Measurements from ENCODE around the gene KCND2.
"Not testable (repeated sequence)": the region's sequence is repeated elsewhere in the genome, so short reads cannot be mapped to it uniquely, and the experiment has no call there.

The KCND2 gene

DNA sequence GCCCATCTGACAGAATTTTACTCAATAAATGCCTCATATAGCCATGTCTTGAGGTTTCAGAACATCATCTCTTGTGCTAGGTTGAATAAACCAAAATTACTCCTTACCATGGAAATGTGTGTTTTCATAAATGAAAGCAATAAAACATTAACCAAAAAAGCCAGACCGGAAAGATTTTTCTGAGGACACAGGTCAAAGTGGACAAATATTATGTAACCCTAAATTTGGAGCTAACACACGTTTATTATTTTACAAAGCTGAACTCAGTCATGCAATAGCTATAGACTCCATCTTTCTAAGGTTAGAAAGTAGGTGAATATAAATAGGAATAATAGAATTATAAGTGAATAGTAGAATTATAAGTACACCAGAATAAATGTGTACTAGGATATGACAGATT lies 315.9 kb downstream of the KCND2 start:
- no peak for DNase-seq

DNA sequence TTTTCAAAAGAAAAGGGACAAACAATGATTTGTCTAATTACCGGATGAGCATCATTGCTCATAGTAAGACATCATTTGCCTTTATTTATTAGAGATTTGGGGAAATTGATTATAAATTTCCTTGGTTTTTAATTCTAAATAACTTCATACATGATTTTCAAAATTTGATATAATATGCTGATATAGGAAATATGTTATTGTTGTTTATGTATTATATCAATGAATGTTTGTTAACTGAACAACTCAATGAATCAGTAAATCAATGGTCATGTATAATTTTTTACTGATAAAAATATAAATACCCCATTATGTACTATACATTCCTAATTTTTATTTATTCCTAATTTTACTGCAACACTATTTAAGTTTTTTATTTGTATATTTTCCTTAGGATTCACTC lies 327.6 kb downstream of the KCND2 start:
- no peak for DNase-seq

DNA sequence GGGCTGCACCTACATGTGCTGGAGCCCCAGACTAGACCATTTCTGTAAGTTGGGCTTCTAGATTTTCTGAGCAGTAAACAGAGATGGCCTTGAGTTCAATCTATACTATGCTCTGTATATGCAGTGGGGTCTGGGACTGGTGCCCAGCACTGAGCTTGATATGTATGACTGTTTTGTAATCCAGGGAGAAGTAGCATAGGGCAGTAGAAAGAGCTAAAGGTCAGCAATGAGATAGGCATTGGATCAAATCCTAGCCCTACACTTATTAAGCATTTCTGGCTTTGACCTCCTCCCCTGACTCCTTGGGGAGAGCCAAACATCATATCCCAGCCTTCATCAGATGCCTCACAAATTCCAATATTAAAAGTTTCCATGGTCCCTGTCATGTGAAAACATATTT lies 330.4 kb downstream of the KCND2 start:
- no peak for DNase-seq

DNA sequence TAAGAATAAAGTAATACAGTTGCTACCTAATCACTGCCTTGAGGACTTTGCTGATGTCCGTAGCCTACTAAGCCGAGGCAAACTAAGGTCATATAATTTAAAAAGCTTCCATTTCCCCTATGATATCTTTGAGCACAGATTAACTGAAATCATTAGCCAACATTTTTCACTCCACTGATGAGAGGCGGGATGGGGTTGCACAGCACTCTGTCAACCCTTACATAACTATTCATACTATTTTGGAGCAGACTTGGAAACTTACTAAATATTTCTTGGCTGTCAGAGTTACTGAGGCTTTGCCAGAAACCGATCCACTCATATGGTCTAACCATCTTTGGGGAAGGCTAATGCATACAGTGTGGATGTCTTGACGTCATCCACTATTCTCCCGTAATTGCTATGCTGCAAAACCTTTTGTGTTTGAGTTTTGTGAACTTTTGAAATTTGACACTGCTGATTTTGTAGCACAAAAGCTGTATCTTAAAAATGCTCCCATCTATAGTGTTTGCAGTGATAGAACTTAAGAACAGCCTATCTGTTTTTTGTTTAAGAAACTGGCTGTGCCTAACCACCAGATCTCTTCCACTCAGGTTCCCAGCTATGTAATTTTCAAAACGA lies 336.3 kb downstream of the KCND2 start:
- no peak for DNase-seq

DNA sequence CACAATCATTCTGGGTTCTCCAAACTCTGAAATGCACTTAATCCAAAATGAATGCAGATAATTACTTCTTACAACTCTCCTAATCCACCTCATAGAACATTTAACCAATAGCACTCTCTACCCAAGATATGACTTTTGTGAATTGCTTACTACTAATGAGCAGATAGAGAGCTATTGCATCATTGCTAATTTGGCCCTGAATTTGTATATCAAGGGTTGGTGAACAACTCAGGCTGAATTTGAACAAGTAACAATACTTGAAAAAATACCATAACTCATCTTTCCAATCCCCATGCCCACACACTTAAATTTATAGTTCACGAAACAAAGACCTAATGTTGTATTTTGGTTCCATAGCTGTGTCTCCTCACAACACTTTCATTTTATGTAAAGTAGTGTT lies 339.0 kb downstream of the KCND2 start:
- no peak for DNase-seq

DNA sequence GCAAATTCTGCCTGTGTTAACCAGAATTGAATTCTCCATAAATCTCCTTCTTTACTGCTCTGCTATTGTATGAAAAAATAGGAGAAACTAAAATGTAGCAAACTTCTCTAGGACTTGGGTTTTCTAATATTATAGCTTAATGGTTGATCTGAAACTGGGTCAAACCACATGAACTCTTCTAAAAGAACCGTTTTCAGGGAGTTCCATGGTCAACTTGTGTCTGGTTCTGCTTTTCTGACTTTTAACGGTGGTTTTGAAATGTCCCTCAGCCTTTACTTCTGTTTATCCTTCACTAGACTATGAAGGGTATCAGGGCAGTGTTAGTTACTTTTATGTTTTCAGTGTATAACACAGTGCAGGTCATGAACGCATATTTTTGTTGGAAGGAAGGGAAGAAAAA lies 342.7 kb downstream of the KCND2 start:
- DNase-seq = no peak

DNA sequence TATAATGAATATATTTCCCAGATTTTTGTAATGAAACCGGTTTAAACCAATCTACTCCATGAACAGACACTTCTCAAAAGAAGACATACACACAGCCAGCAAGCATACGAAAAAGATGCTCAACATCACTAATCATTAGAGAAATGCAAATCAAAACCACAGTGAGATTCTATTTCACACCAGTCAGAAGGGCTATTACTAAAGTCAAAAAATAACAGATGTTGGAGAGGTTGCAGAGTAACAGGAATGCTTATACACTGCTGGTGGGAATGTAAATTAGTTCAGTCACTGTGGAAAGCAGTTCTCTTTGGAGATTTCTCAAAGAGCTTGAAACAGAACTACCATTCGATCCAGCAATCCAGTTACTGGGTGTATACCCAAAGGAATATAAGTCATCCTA lies 344.3 kb downstream of the KCND2 start:
- no peak for DNase-seq

DNA sequence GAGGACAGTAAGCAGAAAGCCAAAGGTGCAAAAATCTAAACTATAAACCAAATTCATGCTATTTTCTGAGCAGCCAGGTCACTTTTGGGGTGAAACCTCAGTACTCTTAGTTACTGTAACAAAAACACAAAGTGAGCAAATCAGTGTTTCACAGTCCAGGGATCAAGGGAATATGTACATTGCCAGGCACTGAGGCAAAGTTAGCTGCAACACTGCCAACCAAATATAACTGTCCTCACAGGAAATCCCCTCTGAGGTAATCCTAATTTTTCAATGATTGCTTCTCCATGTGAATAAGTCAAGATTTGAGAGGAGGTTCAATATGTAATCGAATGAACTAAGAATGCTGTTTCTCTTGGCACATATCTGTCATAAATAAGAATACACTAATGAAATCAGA lies 355.3 kb downstream of the KCND2 start:
- no peak for DNase-seq

DNA sequence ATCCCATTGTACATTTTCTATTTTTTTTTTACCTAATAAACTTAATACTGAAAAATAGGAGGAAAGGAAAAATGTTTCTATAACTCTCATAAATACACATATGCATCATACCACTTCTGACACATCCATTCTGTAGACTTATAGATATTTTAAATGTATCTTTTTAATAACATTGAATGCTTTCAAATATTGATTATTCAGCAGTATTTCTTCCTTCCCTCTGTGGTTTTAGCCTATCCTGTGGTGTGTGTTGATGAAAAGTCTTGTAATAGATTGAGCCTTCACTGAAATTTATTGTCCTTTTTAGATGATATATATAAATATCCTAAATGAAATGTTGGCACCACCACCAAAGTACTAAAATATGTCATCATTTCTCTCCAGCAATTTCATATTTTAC lies 366.9 kb downstream of the KCND2 start:
- no peak for DNase-seq

DNA sequence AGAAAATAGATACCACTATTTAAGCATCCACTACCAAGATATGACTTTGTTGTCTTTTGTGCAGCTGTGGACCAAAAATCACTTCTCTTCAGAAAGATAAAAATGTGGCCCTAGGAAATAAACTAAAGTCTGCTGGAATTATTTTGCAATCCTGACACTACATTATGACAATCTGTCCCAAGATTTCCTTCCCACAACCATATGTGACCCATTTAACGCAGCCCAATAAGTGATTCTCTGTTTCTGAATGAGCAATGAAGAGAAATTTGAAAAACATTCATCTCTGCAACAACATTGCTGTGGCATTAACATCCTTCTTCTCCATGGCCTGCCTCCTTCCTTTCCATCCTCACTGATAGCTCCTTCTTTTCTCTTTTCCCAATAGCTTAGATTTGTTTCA lies 373.0 kb downstream of the KCND2 start:
- DNase-seq = no peak

DNA sequence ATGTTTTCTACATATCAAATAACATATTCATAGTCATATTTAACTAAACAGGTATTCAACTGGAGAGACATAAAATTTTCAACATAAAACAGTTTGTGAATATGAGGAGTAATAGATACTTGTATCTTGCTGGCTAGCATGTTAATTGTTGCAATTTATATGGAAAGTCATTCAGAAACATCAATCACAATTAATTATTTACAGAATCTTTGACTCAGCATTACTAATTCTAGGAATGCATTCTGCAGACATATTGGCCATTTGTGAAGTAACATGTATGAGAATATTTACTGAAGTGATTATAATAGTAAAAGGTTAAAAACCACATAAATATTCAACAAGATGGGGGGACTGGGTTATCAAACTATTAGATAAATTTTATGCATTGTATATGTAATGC lies 381.3 kb downstream of the KCND2 start:
- DNase-seq = no peak

DNA sequence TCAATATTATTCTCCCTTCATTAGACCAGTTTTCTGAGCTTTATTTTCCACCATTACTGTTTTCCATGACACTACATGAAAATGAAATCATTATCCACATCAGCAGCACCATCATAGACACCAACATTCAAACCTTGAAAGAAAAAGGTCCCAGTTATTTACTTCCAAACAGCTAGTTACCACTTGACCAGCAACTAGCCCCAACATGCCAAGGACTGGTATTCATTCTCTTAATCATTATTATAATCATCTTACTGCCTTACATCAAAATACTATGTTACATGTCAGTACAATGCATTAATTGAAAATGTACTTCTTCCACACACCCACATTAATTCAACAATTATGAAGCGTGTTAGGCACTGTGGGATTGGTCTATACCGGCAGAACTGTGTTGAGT lies 385.5 kb downstream of the KCND2 start:
- no peak for DNase-seq

DNA sequence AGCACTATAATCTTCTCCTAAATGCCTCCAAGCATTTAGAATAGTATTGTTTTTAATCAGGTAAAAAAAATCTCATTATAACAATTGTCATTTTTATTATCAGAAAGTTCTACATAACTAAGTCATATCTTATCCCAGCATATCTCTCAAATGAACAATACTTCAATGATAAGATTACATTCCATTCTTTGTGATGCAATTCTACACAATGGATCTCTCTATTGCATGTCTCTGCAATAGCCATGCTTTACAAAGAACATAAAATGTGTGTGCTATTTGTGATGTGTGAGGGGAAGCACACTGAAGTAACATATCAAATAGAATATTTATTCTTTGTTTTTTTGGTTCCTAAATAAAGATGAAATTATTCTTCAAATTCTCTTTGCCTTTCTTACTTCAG lies 389.3 kb downstream of the KCND2 start:
- no peak for DNase-seq

DNA sequence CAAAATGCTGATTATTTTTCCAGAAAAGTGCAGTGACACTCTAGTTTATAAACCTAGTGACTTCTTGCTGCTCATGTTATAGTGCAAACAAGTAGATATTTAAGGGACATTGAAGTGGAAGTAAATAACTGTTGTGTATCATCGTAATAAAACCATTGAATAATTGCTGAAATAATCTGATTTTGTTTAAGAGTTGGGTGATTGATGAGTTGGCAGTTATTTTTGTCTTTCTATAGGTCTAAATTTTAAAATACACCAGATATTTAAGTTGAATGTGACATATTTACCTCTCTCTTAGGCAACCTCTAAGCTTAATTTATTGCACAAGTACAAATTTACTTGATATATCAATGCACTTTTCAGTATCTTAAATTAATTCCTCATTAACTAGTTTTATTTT lies 392.1 kb downstream of the KCND2 start:
- DNase-seq = no peak

DNA sequence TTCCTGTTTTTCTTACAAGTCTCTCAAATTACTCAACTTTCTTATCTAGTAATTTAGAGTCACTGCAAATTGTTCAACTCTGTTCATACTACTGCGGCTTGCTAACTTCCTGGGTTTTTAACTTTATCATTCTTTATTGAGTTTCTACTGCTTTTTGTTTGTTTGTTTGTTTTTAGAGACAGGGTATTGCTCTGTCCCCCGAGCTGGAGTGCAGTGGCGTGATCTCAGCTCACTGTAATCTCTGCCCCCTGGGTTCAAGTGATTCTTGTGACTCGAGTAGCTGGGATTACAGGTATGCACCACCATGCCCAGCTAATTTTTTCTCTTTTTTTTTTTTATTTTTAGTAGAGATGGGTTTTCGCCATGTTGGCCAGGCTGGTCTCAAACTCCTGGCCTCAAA lies 402.1 kb downstream of the KCND2 start:
- DNase-seq = no peak

DNA sequence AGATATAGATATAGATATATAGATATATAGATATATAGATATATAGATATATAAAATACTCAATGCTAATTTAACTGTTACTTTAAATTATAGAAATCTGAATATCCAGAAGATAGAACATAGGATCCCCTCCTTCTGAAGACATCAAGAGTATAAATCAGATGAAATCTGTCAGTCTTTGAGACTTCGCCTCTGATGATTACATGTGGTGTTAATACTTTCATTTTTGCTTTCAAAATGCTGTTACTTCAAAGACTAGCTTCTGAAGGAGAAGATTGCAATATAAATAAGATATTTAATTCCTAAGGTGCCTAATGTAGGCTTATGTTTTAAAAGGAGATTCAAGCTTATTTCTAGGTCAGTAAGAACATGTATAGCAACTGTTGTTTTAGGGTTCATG lies 404.6 kb downstream of the KCND2 start:
- no peak for DNase-seq

DNA sequence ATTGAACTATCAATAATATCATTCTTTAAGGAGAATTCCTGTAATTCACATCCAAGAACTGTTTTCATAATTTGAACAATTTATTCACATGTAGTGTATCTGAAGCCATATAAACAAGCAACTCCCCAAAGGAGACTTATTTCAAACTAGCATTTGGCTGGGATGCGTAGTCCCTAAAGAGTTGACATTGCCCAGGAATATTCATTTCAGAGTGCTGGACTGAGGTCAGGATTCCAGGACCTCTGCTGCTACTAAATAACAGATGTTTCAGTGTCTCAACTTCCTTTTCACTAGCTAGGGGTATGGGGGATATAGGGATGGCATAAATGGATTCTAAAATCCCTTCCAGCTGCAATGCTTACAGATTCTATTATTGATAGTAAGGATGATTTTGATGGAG lies 408.0 kb downstream of the KCND2 start:
- DNase-seq = no peak

DNA sequence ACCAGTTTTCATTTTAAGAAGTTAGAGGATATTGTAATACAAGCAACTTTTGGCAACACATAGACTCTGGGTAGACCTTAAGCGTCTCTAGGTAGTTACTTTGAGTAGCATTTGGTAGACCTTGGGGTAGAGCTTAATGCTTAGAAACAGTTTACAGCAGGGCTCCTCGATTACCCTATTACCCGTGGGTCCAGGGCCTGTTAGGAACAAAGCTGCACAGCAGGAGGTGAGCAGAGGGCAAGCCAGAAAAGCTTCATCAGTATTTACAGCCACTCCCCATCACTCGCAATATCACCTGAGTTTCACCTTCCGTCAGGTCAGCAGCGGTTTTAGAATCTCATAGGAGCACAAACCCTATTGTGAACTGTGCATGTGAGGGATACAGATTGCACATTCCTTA lies 411.5 kb downstream of the KCND2 start:
- no peak for DNase-seq

DNA sequence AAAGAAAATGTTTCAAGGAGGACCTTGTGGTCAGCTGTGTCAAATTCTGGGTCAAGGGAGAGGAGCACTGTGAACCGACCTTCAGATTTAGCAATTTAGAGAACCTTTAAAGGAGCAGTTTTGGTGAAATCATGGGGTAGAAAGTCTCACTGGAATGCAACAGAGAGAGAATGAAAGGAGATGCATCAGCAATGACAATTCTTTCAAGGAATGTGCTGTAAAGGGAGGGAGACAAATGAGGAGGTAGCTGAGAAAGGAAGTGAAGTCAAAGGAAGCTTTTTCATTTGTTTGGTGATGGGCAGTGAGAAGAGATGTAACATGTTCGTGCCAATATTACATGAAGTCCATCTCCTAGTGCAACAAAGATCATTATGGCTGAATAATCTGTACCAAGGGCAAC lies 418.9 kb downstream of the KCND2 start:
- DNase-seq = no peak

DNA sequence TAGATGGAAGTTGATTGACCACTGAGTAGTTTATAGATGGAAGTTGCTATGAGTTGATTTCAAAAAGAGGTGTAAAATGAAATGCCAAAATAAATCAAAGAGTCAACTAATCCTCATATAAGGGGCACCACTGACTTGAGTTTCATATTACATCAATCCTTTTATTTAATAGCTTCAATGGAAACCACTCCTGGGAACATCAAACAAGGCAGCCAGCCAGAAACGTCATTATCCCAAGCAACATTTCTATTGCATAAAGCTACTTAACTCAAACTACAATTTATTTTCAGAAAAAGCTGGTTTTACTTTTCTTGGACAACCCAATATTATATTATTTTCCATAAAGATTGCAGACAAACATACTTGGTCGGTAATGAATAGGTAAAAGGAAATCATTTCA lies 422.9 kb downstream of the KCND2 start:
- DNase-seq = peak; percentile 50

DNA sequence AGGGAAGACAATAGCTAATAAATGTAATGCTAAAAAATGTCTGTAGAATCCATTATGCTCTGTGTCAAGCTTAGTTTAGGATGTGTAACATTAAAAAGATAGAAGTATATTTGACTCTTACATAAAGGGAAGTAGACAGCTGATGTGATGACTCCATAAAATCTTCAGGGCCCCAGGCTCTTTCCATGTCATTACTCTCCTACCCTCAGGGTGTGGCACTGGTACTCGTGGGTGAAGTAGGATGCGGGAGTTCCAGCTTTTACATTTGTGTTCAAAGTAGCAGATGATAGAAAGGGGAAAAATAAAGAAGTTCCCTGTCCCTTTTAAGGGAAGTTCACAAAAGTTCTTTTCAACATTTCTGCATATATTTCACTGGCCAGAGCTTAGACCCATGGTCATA lies 427.8 kb downstream of the KCND2 start:
- no peak for DNase-seq

DNA sequence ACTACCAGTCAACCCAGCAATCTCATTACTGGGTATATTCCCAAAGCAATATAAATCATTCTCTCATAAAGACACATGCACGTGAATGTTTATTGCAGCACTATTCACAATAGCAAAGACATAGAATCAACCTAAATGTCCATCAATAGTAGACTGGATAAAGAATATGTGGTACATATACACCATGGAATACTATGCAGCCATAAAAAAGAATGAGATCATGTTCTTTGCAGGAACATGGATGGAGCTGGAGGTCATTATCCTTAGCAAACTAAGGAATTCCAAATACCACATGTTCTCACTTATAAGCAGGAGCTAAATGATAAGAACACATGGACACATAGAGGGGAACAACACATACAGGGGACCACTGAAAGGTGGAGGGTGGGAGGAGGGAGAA lies 429.4 kb downstream of the KCND2 start:
- not testable (repeated sequence) for DNase-seq

DNA sequence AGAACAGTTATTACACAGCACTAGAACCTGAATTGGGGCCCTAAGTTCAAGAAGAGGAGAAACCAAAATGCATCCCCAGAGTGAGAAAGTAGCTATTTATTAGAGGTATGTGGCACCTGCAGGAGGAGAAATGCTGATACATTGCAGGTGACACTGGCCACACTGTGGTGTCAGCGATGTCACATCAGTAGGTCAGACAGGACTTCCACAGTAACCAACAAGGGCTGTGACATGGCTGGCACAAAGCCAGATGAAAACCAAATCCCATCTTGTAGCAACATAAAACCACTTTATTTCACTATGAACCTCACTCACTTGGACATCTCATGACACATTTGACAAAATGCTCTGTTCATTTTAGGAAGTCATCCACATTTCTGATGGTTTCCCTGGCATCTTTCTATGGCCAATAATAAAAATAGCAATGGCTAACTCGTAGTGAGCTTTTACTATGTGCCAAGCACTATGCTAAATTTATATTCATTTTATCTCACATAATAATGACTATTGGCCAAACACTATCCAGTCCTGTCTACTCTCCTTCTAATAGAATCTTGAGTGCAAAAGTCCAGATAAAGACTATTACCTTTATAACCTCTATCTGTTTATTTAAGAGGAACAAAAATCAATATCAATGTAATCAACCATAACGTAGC lies 430.7 kb downstream of the KCND2 start:
- DNase-seq = no peak

DNA sequence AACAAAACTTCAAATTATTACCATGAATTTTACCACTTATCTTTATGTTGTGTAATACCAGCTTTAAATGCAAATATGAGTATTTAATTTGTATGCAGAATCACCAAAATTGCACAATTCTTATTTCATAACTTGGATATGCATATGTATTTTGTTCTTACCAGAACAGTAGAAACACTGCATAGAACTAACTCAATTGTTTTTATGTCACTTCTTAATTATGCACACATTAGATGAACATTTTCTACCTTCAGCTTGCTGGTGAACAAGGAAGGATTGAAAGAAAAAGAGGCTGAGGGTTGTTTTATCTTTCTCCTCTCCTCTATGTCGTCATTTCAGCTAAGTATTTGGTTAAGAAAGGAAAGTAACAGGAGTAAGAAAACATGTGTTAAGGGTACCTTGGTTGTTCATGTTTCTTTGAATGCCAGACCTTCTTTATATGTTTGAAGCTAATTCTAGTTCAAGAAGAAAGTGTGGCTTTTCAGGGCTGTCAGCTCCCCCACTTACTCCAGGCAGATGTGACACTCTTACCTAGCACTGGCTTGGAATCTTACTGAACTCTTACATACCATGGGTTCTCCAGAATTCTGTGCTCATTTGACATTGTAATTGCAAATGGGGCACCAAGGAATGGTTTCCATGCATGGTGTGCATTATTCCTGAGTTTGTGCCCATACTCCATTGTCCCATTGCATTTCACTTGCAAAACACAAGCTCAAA lies 436.4 kb downstream of the KCND2 start:
- no peak for DNase-seq

DNA sequence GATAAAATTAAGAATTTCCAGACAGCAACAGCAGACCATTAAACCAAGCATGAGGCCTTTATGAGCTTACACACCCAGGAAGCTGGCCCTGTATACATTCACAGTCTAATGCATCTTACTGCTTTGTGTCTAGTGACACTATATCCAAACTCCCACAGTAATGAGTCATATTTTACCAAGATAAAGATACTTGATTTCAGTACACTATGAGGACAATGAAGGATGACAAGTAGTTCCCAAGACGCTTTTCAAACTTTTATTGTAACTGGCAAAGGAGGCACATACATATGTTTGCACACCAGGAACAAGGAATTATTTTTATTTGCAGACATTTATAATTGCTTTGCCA lies 437.0 kb downstream of the KCND2 start:
- DNase-seq = no peak
